A549 (cell line): ENCODE results near the gene WT1. TPM values are rescaled to one million over a fixed set of nuclear protein-coding genes. Genes with fewer than 3 reads are reported as not detected.
A peak's percentile ranks its signal among the peaks of the same experiment; 100 is the strongest.

Experiments used
- ATAC-seq, 2 experiments: fragments of 200-7000 bp in 1 of 2; fragments of >200 bp in 1 of 2; cut with Nextera tagmentation in 1 of 2; cut with Tn5 transposase in 1 of 2; 3 replicates each; pipeline versions ENCODE4 v1.8.0 to v1.9.1; 2018 to 2020; ENCODE audit warnings: mild to moderate bottlenecking in 1 of 2, moderate library complexity in 1 of 2
- CTCF ChIA-PET: fragments of 300-600 bp; sonication (Branson Sonifier 250); formaldehyde crosslinking; extraction: SDS; loops from one replicate; lab custom pipeline; 2021; ENCODE audit warnings: antibody characterized with exemption, inconsistent platforms; lab: Yijun Ruan, JAX
- POLR2A ChIA-PET: fragments of 350-600 bp; formaldehyde crosslinking; extraction: SDS; loops from one replicate; lab custom pipeline; 2021; ENCODE audit warnings: antibody characterized with exemption, inconsistent platforms; lab: Yijun Ruan, JAX
- DNase-seq, 2 experiments: peaks; one replicate each; pipeline versions ENCODE4 v3.0.0 to v3.0.0-alpha.2; 2011 to 2016; ENCODE audit warnings: low read depth in 1 of 2, low spot score in 1 of 2
- FAIRE-seq: peaks from 2 replicates; lab custom pipeline; 2011; peaks lifted over from hg19 to GRCh38; lab: Jason Lieb, UNC
- H3K27ac ChIP-seq, 2 experiments: fragments of >200 bp; sonication (Bioruptor Twin); formaldehyde crosslinking; 3 replicates each; pipeline ENCODE4 v1.5.1; 2016 to 2017
- H3K4me1 ChIP-seq: fragments of >200 bp; sonication (Bioruptor Twin); formaldehyde crosslinking; 3 replicates; pipeline ENCODE4 v1.6.1; 2016
- H3K4me2 ChIP-seq: fragments of >200 bp; sonication (Bioruptor Twin); formaldehyde crosslinking; 3 replicates; pipeline ENCODE4 v1.6.1; 2016
- H3K4me3 ChIP-seq: fragments of >200 bp; sonication (Bioruptor Twin); formaldehyde crosslinking; 3 replicates; pipeline ENCODE4 v1.5.1; 2016
- H3K9me3 ChIP-seq: fragments of >200 bp; sonication (Bioruptor Twin); formaldehyde crosslinking; 3 replicates; pipeline ENCODE4 v1.6.1; 2016
- CBX2 ChIP-seq: fragments of 200-600 bp; sonication (generic); IDR thresholded peaks from 2 replicates; pipeline ENCODE4 v1.6.1; 2016; ENCODE audit warnings: low read depth, mild to moderate bottlenecking, borderline replicate concordance
- CBX8 ChIP-seq: fragments of 200-600 bp; sonication (generic); IDR thresholded peaks from 2 replicates; pipeline ENCODE4 v1.6.1; 2016
- CHD4 ChIP-seq: fragments of 200-600 bp; sonication (generic); IDR thresholded peaks from 2 replicates; pipeline ENCODE4 v1.6.1; 2016; ENCODE audit warnings: antibody characterized with exemption, mild to moderate bottlenecking, borderline replicate concordance
- FOSB ChIP-seq: fragments of 250-450 bp; sonication (Bioruptor Pico); IDR thresholded peaks from 2 replicates; pipeline ENCODE4 v1.5.0; 2020; ENCODE audit warnings: mild to moderate bottlenecking, moderate library complexity
- GATA3 ChIP-seq: IDR thresholded peaks from 2 replicates; pipeline ENCODE4 v1.6.1; 2012; ENCODE audit warnings: borderline replicate concordance
- HDAC2 ChIP-seq: fragments of 200-600 bp; sonication (generic); IDR thresholded peaks from 2 replicates; pipeline ENCODE4 v1.6.1; 2016
- HEYL ChIP-seq: fragments of 250-450 bp; sonication (Bioruptor Pico); IDR thresholded peaks from 2 replicates; pipeline ENCODE4 v1.8.0; 2021; ENCODE audit warnings: mild to moderate bottlenecking, moderate library complexity
- HMGXB4 ChIP-seq: fragments of 250-450 bp; sonication (Bioruptor Pico); IDR thresholded peaks from 2 replicates; pipeline ENCODE4 v1.5.0; 2021; ENCODE audit warnings: mild to moderate bottlenecking, moderate library complexity, borderline replicate concordance
- NFE2L2 ChIP-seq: fragments of 150-350 bp; conservative IDR thresholded peaks from 2 replicates; pipeline ENCODE4 v1.6.1; 2014; ENCODE audit warnings: low read length
- NPAS2 ChIP-seq: fragments of 250-450 bp; sonication (Bioruptor Pico); IDR thresholded peaks from 2 replicates; pipeline ENCODE4 v1.8.0; 2022; ENCODE audit warnings: mild to moderate bottlenecking, moderate library complexity, borderline replicate concordance
- POLR2A ChIP-seq: IDR thresholded peaks from 2 replicates; pipeline ENCODE4 v1.6.1; 2012; ENCODE audit warnings: mild to moderate bottlenecking, low read length
- POLR2AphosphoS2 ChIP-seq: conservative IDR thresholded peaks from 2 replicates; pipeline ENCODE4 v1.6.1; 2012; ENCODE audit warnings: low read length, improper control_type of control experiment, inconsistent platforms
- RCOR1 ChIP-seq: fragments of 150-350 bp; IDR thresholded peaks from 2 replicates; pipeline ENCODE4 v1.6.1; 2014; ENCODE audit warnings: antibody characterized with exemption, low read length, low read depth
- RNF2 ChIP-seq: fragments of 200-600 bp; sonication (generic); IDR thresholded peaks from 2 replicates; pipeline ENCODE4 v1.6.1; 2016; ENCODE audit warnings: low read depth, mild to moderate bottlenecking, antibody characterized with exemption, moderate library complexity, borderline replicate concordance
- SMC3 ChIP-seq: fragments of >200 bp; sonication (Bioruptor Twin); formaldehyde crosslinking; IDR thresholded peaks from 3 replicates; pipeline ENCODE4 v1.6.1; 2018; ENCODE audit warnings: inconsistent platforms
- SREBF2 ChIP-seq: fragments of 450-650 bp; IDR thresholded peaks from 2 replicates; pipeline ENCODE4 v1.6.1; 2014; ENCODE audit warnings: mild to moderate bottlenecking, moderate library complexity
- TFCP2L1 ChIP-seq: fragments of 250-450 bp; sonication (Bioruptor Pico); IDR thresholded peaks from 2 replicates; pipeline ENCODE4 v1.5.0; 2021; ENCODE audit warnings: mild to moderate bottlenecking
- TP53 ChIP-seq: fragments of 250-450 bp; sonication (Bioruptor Pico); IDR thresholded peaks from 2 replicates; pipeline ENCODE4 v1.5.0; 2021; ENCODE audit warnings: mild to moderate bottlenecking, moderate library complexity
- USF2 ChIP-seq: fragments of 450-650 bp; IDR thresholded peaks from 2 replicates; pipeline ENCODE4 v1.6.1; 2014; ENCODE audit warnings: antibody characterized with exemption
- WGBS: methylation state at CpG from one replicate; pipeline ENCODE4 v1.1.6; 2017; ENCODE audit errors: missing lambda C conversion rate; 5-methylcytosine and 5-hydroxymethylcytosine counted together
- polyA plus RNA-seq, 4 experiments: library from polyadenylated mRNA; depleted of rRNA in 3 of 4; stranded (reverse); fragments of >200 nt; fragmentation: RNase III in 1 of 4; extraction: RNeasy Plus Mini Kit Qiagen cat#74134 plus additional on column Dnase treatment in 1 of 4; gene quantifications; 2 replicates in 3 of 4; 3 replicates in 1 of 4; pipeline ENCODE4 v1.2.3, GENCODE V29; 2011 to 2017
- TF ChIP-seq, protein P1 (sequence below): IDR thresholded peaks from 2 replicates; pipeline ENCODE4 v1.6.1; 2012; ENCODE audit warnings: low read depth, borderline replicate concordance
- TF ChIP-seq, protein P2 (sequence below): fragments of 200-600 bp; sonication (generic); IDR thresholded peaks from 2 replicates; pipeline ENCODE4 v1.6.1; 2016; ENCODE audit warnings: antibody characterized with exemption, mild to moderate bottlenecking, moderate library complexity

WT1 gene
- polyA plus RNA-seq, 2 of the 4 experiments (the other 2 are of a cell fraction) = 2.8 to 4.0 TPM

DNA sequence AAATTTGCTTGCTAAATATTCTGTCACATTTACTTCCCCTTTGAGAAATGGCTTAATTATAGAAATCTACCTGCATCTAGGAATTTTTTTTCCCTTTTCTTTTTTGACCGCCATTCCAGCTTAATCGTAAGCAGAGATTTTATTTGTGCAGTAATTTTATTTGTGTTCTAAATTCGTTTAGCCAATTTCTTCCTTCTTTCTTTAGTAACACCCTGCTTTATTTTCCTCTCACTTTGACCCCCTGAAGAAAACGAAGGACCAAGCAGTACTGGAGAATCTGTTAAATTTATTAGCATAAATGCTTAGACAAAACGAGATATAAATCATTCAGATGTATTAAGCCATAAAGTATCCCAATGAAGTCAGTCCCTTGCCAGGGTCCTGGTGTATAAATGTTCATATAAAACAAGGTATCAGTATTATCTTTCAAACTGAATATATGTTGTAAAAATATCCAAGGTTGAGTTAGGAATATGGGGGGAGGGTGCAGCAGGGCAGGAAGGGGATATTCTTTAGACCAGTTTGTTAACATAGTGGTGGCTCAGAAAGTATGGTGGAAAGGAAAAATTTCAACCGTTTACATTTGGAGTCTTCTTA is 5.1 kb upstream of the WT1 start:
- POLR2A ChIA-PET = no interaction called here
- no peak for DNase-seq
- Histone ChIP-seq H3K27ac (no peak overlapping the region), H3K4me2 (no peak overlapping the region), H3K9me3 (no peaks in the 10 kb centered on the region), H3K4me1 (0 out of 3 replicates have a peak, but pooled peaks cover 4% of the 10 kb centered on the region), H3K4me3 (no peak overlapping the region)
- no peak for ATAC-seq
- no peak for FAIRE-seq
- CTCF ChIA-PET = interaction anchor here (1.1 kb wide), 1 partner anchor 10 kb away, joined by 4 read pairs; no protein-coding TSS in a partner anchor
- WGBS = 39% methylated on average over 6 of the region's 6 CpGs
- TF ChIP-seq CBX8 (0 out of 2 replicates have a peak, but pooled peaks have one; percentile 22), NPAS2 (no peak), SREBF2 (no peak), GATA3 (no peak), CHD4 (no peak)
- TF ChIP-seq, protein P1, sequence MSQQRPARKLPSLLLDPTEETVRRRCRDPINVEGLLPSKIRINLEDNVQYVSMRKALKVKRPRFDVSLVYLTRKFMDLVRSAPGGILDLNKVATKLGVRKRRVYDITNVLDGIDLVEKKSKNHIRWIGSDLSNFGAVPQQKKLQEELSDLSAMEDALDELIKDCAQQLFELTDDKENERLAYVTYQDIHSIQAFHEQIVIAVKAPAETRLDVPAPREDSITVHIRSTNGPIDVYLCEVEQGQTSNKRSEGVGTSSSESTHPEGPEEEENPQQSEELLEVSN = no peak
- TF ChIP-seq, all 56 proteins: peak for 1

DNA sequence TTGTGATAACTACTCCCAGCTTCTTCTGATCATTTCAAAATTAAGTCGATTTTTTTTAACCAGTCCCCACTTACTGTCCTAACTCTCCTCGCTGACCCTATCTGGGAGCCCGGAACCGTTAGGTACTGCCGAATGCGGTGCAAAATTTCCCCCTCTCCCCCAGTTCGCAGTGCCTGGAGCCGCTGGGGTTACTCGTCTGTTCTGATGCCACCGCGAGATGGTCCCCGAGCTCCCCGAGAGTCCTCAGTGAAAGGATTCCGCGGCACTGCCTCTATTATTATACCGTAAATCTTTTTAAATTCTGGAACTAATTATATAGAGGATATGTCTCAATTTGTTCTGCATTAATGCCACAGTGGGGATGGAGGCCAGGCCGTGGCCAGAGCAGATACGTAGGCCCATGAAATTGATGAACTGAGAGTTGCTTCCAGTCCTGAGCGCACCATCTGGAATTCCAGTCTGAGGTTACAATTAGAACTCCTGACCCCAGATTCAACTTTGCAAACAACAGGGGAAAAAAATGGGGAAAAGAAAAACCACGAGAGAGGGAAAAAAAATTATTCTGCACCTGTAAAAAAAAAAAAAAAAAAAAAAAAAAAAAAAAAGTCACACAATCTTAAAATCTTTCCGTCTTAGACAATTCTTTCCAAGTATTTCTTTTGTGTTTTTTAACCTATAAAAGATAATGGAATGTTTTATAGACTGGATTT is 4.3 kb upstream of the WT1 start:
- no peak for FAIRE-seq
- ChIA-PET POLR2A (no interaction called here), CTCF (no interaction called here)
- no peak overlapping the region for H3K27ac ChIP-seq
- no peak for ATAC-seq
- no peaks in the 10 kb centered on the region for H3K9me3 ChIP-seq
- DNase-seq = no peak
- 0 out of 3 replicates have a peak, but pooled peaks cover 4% of the 10 kb centered on the region for H3K4me1 ChIP-seq
- no peak for TF ChIP-seq CBX2
- TF ChIP-seq HMGXB4 = no peak
- TF ChIP-seq, protein P1 = no peak
- no peak for TF ChIP-seq RNF2
- TF ChIP-seq SMC3 = no peak
- TF ChIP-seq, protein P2, sequence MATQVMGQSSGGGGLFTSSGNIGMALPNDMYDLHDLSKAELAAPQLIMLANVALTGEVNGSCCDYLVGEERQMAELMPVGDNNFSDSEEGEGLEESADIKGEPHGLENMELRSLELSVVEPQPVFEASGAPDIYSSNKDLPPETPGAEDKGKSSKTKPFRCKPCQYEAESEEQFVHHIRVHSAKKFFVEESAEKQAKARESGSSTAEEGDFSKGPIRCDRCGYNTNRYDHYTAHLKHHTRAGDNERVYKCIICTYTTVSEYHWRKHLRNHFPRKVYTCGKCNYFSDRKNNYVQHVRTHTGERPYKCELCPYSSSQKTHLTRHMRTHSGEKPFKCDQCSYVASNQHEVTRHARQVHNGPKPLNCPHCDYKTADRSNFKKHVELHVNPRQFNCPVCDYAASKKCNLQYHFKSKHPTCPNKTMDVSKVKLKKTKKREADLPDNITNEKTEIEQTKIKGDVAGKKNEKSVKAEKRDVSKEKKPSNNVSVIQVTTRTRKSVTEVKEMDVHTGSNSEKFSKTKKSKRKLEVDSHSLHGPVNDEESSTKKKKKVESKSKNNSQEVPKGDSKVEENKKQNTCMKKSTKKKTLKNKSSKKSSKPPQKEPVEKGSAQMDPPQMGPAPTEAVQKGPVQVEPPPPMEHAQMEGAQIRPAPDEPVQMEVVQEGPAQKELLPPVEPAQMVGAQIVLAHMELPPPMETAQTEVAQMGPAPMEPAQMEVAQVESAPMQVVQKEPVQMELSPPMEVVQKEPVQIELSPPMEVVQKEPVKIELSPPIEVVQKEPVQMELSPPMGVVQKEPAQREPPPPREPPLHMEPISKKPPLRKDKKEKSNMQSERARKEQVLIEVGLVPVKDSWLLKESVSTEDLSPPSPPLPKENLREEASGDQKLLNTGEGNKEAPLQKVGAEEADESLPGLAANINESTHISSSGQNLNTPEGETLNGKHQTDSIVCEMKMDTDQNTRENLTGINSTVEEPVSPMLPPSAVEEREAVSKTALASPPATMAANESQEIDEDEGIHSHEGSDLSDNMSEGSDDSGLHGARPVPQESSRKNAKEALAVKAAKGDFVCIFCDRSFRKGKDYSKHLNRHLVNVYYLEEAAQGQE = no peak
- H3K4me2 ChIP-seq = no peak overlapping the region
- no peak overlapping the region for H3K4me3 ChIP-seq
- 83% methylated on average over 21 of the region's 21 CpGs for WGBS

DNA sequence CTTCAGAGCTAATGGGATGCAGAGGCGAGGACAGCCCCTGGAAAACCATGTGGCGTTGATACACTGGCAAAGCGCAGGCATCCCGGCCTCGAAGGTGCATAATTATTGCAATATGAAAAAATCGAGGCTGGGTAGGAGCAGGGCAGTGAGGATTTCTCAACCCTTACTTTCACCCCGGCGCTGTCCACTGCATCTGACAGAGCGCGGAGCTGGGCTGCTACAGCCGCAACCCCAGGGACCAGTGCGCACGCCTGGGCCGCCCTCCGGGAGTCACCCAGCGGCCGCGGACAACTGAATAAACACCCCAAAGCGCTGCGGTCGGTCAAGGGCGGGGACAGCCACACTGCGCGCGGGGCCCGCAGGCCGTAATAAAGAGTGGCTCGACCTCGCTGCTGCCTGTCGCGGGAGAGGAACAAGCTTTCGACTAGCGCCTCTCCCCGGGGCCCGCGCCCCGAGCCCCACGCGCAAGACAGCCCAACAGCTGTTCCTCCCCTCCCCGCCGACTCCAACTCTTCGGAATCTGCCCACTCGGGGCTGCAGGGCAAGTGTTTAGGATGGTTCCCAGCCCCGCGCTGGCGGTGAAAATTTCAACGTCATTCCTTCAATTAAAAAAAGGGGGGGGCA is 3.6 kb upstream of the WT1 start:
- no peak overlapping the region for H3K27ac ChIP-seq
- 0 out of 3 replicates have a peak, but pooled peaks cover 4% of the 10 kb centered on the region for H3K4me1 ChIP-seq
- no peak for TF ChIP-seq POLR2A
- no peak for TF ChIP-seq FOSB
- TF ChIP-seq HEYL = no peak
- TF ChIP-seq NFE2L2 = no peak
- TF ChIP-seq RCOR1 = no peak
- TF ChIP-seq TP53 = no peak
- no peak for TF ChIP-seq HDAC2
- no peak for TF ChIP-seq USF2
- TF ChIP-seq TFCP2L1 = no peak
- TF ChIP-seq POLR2AphosphoS2 = no peak
- no peak overlapping the region for H3K4me3 ChIP-seq
- ChIA-PET CTCF (no interaction called here), POLR2A (no interaction called here)
- FAIRE-seq (no peak), ATAC-seq (no peak), DNase-seq (no peak)
- H3K4me2 ChIP-seq = no peak overlapping the region
- H3K9me3 ChIP-seq = no peaks in the 10 kb centered on the region
- WGBS = 80% methylated on average over 47 of the region's 47 CpGs
